Skin epidermis (tissue), 12 donors: ENCODE measurements around the gene OR2M3.
"Not testable (repeated sequence)": the region's sequence is repeated elsewhere in the genome, so short reads cannot be mapped to it uniquely, and the experiment has no call there.

Experiments used
- H3K27ac ChIP-seq, 21 experiments: fragments of 200-600 bp; sonication (generic) in 11 of 21; one replicate each; pipeline ENCODE4 v1.5.0; 2020; ENCODE audit warnings: mild to moderate bottlenecking in 3 of 21, inconsistent platforms in 2 of 21, moderate library complexity in 2 of 21
- H3K4me3 ChIP-seq, 7 experiments: fragments of 200-600 bp; sonication (generic) in 2 of 7; one replicate each; pipeline ENCODE4 v1.5.0; 2020; ENCODE audit warnings: inconsistent platforms in 2 of 7, mild to moderate bottlenecking in 2 of 7, moderate library complexity in 1 of 7

OR2M3 gene, protein sequence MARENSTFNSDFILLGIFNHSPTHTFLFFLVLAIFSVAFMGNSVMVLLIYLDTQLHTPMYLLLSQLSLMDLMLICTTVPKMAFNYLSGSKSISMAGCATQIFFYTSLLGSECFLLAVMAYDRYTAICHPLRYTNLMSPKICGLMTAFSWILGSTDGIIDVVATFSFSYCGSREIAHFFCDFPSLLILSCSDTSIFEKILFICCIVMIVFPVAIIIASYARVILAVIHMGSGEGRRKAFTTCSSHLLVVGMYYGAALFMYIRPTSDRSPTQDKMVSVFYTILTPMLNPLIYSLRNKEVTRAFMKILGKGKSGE

GRCh38 chr1:248196965-248197364 lies at the start of gene OR2M3:
TSS of gene OR2M3 (plus strand) at chr1:248197265. CDS start at chr1:248203068, 5,803 bp downstream.
- H3K4me3 ChIP-seq: no peak within 1 kb of the TSS
- H3K27ac ChIP-seq: no peak within 1 kb of the TSS

DNA sequence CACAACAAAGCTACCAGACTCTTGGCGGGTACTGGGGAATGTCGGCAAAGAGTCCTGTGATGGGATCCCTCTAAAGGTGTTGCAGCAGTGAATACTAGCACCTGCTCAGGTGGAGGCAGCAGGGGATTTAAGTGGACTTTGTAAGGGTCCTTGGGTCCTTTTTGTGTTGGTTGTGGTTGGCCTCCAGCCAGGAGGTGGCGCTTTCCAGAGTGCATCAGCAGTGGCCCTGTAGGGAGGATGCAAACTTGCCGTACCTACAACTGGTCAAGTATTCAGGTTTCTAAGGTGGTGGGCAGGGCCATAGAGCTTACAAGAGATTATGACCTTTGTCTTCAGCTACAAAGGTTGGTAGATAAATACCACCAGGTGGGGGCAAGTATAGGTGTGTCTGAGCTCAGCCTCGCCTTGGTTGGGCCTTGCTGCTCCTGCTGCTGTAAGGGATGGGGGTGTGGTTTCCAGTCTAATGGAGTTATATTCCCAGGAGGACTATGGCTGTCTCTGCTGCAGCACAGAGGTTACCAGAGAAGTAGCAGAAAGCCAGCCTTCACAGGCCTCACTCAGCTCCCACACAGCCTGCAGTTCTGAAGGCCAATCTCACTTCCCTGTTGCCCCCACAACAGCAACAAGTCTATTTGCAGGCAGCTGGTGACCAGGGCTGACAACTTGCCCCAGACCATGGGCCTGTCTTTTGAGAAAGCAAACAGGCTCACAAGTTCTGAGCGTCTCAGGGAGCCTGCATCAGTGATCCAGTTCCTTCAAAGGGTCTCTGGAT lies 44.8 kb upstream of the OR2M3 start:
- H3K4me3 ChIP-seq: no peak overlapping the region
- no peak overlapping the region for H3K27ac ChIP-seq

- Histone ChIP-seq H3K27ac (no peak overlapping the region), H3K4me3 (no peak overlapping the region)
Measured at GRCh38 chr1:248155927-248156326, 41.1 kb upstream of the OR2M3 start.

GRCh38 chr1:248158758-248159157 lies 38.3 kb upstream of the OR2M3 start:
- Histone ChIP-seq H3K4me3 (no peak overlapping the region), H3K27ac (no peak overlapping the region)

GRCh38 chr1:248164031-248164430 lies 33.0 kb upstream of the OR2M3 start:
- Histone ChIP-seq H3K27ac (no peak overlapping the region), H3K4me3 (no peak overlapping the region)

DNA sequence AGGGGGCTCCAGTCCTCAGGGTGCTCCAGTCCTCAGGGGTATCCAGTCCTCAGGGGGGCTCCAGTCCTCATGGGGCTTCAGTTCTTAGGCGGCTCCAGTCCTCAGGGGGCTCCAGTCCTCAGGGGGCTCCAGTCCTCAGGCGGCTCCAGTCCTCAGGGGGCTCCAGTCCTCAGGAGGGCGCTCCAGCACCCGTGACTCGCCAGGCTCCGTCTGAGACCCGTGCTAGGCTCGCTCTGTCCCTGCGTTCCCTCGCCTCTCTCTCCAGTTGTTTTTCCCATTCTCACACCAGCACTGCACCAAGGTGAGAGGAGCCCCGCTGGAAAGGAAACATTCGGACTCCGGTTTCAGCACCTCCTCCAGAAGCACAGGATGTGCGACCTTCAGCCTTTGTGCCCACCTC lies 31.9 kb upstream of the OR2M3 start:
- Histone ChIP-seq H3K27ac (no peak overlapping the region), H3K4me3 (no peak overlapping the region)

GRCh38 chr1:248174521-248174920 lies 22.5 kb upstream of the OR2M3 start, which contains the start of gene OR2M2:
TSS of gene OR2M2 (plus strand) at chr1:248174821. CDS start at chr1:248179986, 5,165 bp downstream.
- H3K4me3 ChIP-seq: no peak within 1 kb of the TSS

GRCh38 chr1:248183996-248184395 lies 13.1 kb upstream of the OR2M3 start:
- Histone ChIP-seq H3K27ac (no peak overlapping the region), H3K4me3 (no peak overlapping the region)

More at GRCh38 chr1:248174521-248174920, 22.5 kb upstream of the OR2M3 start, which contains the start of gene OR2M2:
- H3K27ac ChIP-seq: no peak within 1 kb of the TSS

DNA sequence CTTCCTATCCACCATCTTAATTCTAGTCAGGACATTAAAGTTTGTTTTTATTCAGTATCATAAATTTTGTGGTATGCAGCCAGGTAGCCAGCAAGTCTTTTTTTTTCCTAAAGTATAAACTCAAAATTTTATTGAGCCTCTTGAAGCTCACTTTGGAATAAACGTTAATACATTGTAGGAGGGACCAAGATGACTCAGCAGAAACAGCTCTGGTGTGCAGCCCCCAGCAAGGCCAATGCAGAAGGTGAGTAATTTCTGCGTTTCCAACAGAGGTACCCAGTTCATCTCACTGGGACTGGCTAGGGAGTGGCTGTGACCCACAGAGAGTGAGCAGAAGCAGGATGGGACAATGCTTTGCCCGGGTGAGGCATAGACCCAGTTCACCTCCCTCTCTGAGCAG lies 9.7 kb upstream of the OR2M3 start:
- no peak overlapping the region for H3K27ac ChIP-seq

GRCh38 chr1:248189026-248189425 lies 8.0 kb upstream of the OR2M3 start:
- Histone ChIP-seq H3K27ac (no peak overlapping the region), H3K4me3 (no peak overlapping the region)

More for the DNA sequence above, 9.7 kb upstream of the OR2M3 start:
- H3K4me3 ChIP-seq: no peak overlapping the region

GRCh38 chr1:248194117-248194516 lies 2.9 kb upstream of the OR2M3 start:
- no peak overlapping the region for H3K4me3 ChIP-seq
- no peak overlapping the region for H3K27ac ChIP-seq

DNA sequence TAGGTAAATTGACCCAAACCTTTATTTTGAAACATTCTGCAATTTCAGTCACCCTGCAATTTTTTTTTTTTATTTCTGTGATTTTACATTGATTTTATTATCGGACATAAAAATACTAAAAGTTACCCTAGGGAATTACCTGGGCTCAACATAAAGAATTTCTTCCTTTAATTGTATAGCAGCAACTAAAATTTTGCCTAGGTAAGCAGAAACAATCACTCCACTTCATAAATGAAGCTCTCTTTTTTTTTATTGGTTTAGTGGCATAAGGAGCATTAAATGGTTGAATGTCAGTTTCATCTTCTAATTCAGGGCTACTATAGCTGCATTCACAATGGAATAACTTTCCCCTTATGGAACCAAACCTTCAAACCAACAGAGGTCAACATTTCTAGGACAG lies 18.8 kb downstream of the OR2M3 start:
- Histone ChIP-seq H3K27ac (no peak overlapping the region), H3K4me3 (no peak overlapping the region)

DNA sequence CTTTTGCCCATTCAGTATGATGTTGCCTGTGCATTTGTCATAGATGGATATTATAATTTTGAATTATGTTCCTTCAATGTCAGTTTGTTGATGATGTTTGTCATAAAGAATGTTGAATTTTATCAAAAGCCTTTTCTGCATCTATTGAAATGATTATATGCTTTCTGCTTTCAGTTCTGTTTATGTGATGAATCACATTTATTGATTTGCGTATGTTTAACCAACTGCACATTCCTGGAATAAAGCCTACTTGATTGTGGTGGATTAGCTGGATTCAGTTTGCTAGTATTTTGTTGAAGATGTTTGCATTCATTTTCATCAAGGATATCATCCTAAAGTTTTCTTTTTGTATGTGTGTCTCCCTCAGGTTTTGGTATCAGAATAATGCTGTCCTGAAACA lies 28.5 kb downstream of the OR2M3 start:
- Histone ChIP-seq H3K27ac (no peak overlapping the region), H3K4me3 (no peak overlapping the region)

- H3K27ac ChIP-seq: no peak overlapping the region
- H3K4me3 ChIP-seq: no peak overlapping the region
Measured at GRCh38 chr1:248229360-248229908, 32.4 kb downstream of the OR2M3 start.

- Histone ChIP-seq H3K27ac (no peak within 1 kb of the TSS), H3K4me3 (no peak within 1 kb of the TSS)
Measured at GRCh38 chr1:248231117-248231516, 34.1 kb downstream of the OR2M3 start, which contains the start of gene OR2M4. TSS of gene OR2M4 (plus strand) at chr1:248231417. CDS start at chr1:248238929, 7,512 bp downstream.

GRCh38 chr1:248239478-248239877 lies 42.4 kb downstream of the OR2M3 start:
- no peak overlapping the region for H3K4me3 ChIP-seq
- no peak overlapping the region for H3K27ac ChIP-seq

DNA sequence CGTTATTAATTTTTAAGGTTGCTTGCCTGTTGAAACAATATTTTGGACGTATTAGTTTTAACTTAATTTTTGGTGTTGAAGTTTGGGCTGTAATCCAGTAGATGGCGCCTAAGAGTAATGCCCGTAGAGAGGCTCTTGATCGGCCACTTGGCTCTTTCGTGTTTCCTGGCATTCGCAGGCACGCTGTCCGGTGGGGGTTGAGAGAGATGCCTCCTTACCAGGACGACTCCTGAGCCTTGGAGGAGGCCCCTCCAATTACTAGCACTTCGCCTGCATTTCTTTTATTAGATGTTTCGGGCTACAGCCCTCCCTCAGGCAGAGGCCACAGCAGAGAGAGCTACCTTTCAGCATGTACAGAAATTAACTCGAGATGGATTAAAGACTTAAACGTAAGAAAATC lies 46.1 kb downstream of the OR2M3 start:
- Histone ChIP-seq H3K27ac (no peak overlapping the region), H3K4me3 (no peak overlapping the region)

DNA sequence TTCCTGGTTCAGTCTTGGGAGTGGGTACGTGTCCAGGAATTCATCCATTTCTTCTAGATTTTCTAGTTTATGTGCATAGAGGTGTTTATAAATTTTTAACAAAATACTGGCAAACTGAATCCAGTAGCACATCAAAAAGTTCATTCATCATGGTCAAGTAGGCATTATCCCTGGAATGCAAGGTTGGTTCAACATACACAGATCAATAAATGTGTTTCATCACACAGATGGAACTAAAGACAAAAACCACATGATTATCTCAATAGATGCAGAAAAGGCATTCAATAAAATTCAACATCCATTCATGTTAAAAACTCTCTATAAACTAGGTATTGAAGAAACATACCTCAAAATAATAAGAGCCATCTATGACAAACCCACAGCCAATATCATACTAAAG lies 62.2 kb downstream of the OR2M3 start:
- H3K27ac ChIP-seq, H3K4me3 ChIP-seq: not testable (repeated sequence)
